Right cardiac atrium (tissue), 5 donors: Measurements from ENCODE around the gene TMEM179. TPM values are rescaled to one million over a fixed set of nuclear protein-coding genes. Genes with fewer than 3 reads are reported as not detected.
"Not testable (repeated sequence)": the region's sequence is repeated elsewhere in the genome, so short reads cannot be mapped to it uniquely, and the experiment has no call there.

ENCODE experiments used
- ATAC-seq, 2 donors: fragments of 200-7000 bp; cut with Tn5 transposase; one replicate each; pipeline versions ENCODE4 v1.8.0 to v1.9.1; 2020; ENCODE audit warnings: moderate library complexity in 2 of 2, mild to moderate bottlenecking in 1 of 2
- DNase-seq, 3 donors: peaks; one replicate each; pipeline ENCODE4 v3.0.0-alpha.2; 2020
- H3K27ac ChIP-seq: one replicate; pipeline ENCODE4 v1.5.1; 2013; ENCODE audit warnings: mild to moderate bottlenecking, low read length, control low read depth, moderate library complexity
- H3K27me3 ChIP-seq: one replicate; pipeline ENCODE4 v1.6.1; 2013; ENCODE audit not compliant: control insufficient read depth, insufficient read depth
- H3K4me1 ChIP-seq: one replicate; pipeline ENCODE4 v1.6.1; 2013; ENCODE audit warnings: low read length; ENCODE audit not compliant: control insufficient read depth, insufficient read depth
- H3K4me3 ChIP-seq: one replicate; pipeline ENCODE4 v1.5.1; 2013; ENCODE audit warnings: low read length, control low read depth
- H3K9me3 ChIP-seq: one replicate; pipeline ENCODE4 v1.6.1; 2013; ENCODE audit warnings: low read length; ENCODE audit not compliant: control insufficient read depth
- WGBS: extraction: QIAGEN DNeasy Blood & Tissue Kit; methylation state at CpG from one replicate; pipeline ENCODE4 v1.1.7; 2013; 5-methylcytosine and 5-hydroxymethylcytosine counted together
- intact Hi-C, 4 donors: fragments of 100-400 bp; cut with DNase I; formaldehyde crosslinking; loops; one replicate each; pipeline versions ENCODE4 v1.11.0 to v1.14.0; 2022 to 2023
- long read RNA-seq, 4 donors: library from polyadenylated mRNA; unstranded; transcript quantifications; one replicate each; pipeline ENCODE4 v2.0.0, GENCODE V29; 2020 to 2021
- polyA plus RNA-seq: library from polyadenylated mRNA; stranded (reverse); fragments of 200-250 nt; gene quantifications from one replicate; pipeline ENCODE4 v1.2.3, GENCODE V29; 2013
- total RNA-seq, 4 donors: library from RNA; stranded (reverse); fragmentation: NEBNext Ultra II Directional; extraction: Animal tissue kit (Norgen Biotek cat#: 25700); gene quantifications; one replicate each; pipeline ENCODE4 v1.2.1, GENCODE V29; 2021
- donor health status: healthy with polysubstance abuse.
- donor health status: DM: no; HTN: yes; CAD: no.
- donor health status: DM: no; HTN: no; CAD: no.
- donor health status: DM: no; HTN: yes; CAD: no; lungs with severe emphysema.
- donor health status: DM: yes; HTN: yes; CAD: no.

Gene TMEM179
- total RNA-seq (1 to 10 TPM in 2 of 4 donors, under 1 TPM in 2; 0.57 to 2.2 (median 0.94) TPM), polyA plus RNA-seq (1.4 TPM)
- long read RNA-seq, donor 1, partial matches to known transcripts, result 0 of 4 reads
- long read RNA-seq, donor 1, other reads (novel, unspliced or antisense), result 1 of 4 reads
- long read RNA-seq, donor 2, partial matches to known transcripts, result 0 of 4 reads
- long read RNA-seq, donor 2, other reads (novel, unspliced or antisense), result 0 of 4 reads
- long read RNA-seq, donor 3, partial matches to known transcripts, result 0 of 4 reads
- long read RNA-seq, donor 3, other reads (novel, unspliced or antisense), result 0 of 4 reads
- long read RNA-seq, donor 4, partial matches to known transcripts, result 0 of 4 reads
- long read RNA-seq, donor 4, other reads (novel, unspliced or antisense), result 0 of 4 reads

- peak within 1 kb of the TSS; percentile 17 for H3K4me3 ChIP-seq
Observed at GRCh38 chr14:104604458-104605449, at the start of gene TMEM179. TMEM179 (minus strand) TSS chr14:104604772; CDS start chr14:104604741, 31 bp downstream.

DNA sequence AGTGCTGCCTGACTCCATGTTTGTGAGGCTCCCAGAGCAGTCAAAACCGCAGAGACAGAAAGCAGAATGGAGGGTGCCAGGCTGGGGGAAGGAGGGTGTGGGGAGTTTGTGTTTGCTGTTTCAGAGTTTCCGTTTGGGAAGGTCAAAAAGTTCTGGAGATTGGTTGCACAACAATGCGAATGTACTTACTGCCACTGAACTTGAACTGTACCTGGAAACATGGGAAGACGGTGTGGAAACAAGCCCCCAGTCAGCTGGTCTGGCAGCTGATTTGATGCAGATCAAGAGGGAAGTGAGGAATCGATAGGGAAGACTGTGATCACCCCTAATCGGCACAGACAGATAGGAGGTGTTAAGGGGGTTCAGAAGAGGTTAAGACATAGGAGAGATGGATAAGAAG, 49.5 kb upstream of the TMEM179 start:
- DNase-seq (no peak), ATAC-seq (no peak)
- WGBS, result 93% methylated on average over 6 of the region's 6 CpGs
- no peak overlapping the region for H3K27ac ChIP-seq
- no peaks in the 10 kb centered on the region for H3K9me3 ChIP-seq
- intact Hi-C loops, result loop anchor here in 3 of 4 donors (5.0 kb wide), 1 partner anchor 53 kb away; no protein-coding TSS in a partner anchor
- no peaks in the 10 kb centered on the region for H3K4me1 ChIP-seq
- H3K27me3 ChIP-seq, result no peaks in the 10 kb centered on the region
- no peak overlapping the region for H3K4me3 ChIP-seq

More at GRCh38 chr14:104604458-104605449, at the start of gene TMEM179:
- Histone ChIP-seq H3K27me3 (no peaks in the 10 kb centered on the region), H3K27ac (no peak within 1 kb of the TSS), H3K4me1 (no peaks in the 10 kb centered on the region), H3K9me3 (no peaks in the 10 kb centered on the region)
- WGBS, result 6% methylated on average over 91 of the region's 91 CpGs
- intact Hi-C loops, result no loop called here
- ATAC-seq (peak; percentile 55 to 67), DNase-seq (peak in 2 of 3 donors; percentile 55 to 69)

DNA sequence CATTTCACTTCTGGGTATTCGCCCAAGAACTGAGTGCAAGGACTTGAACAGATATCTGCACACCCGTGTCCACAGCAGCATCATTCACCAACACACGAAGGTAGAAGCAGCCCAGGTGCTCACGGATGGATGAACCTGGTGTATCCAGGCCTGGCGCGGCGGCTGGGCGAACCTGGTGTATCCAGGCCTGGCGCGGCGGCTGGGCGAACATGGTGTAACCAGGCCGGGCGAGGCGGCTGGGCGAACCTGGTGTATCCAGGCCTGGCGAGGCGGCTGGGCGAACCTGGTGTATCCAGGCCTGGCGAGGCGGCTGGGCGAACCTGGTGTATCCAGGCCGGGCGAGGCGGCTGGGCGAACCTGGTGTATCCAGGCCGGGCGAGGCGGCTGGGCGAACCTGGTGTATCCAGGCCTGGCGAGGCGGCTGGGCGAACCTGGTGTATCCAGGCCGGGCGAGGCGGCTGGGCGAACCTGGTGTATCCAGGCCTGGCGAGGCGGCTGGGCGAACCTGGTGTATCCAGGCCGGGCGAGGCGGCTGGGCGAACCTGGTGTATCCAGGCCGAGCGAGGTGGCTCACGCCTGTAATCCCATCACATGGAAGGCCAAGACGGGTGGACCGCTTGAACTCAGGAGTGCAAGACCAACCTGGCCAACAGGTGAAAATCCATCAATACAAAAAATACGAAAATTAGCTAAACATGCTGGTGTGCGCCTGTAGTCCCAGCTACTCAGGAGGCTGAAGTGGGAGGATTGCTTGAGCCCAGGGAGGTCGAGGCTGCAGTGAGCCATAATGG, 48.8 kb upstream of the TMEM179 start:
- ATAC-seq, H3K4me1 ChIP-seq, H3K27me3 ChIP-seq, H3K27ac ChIP-seq, H3K9me3 ChIP-seq, H3K4me3 ChIP-seq: not testable (repeated sequence)
- 95% methylated on average over 52 of the region's 52 CpGs for WGBS
- intact Hi-C loops, result loop anchor here in 3 of 4 donors (5.0 kb wide), 1 partner anchor 54 kb away; no protein-coding TSS in a partner anchor
- DNase-seq, result peak in 1 of 3 donors; percentile 36

DNA sequence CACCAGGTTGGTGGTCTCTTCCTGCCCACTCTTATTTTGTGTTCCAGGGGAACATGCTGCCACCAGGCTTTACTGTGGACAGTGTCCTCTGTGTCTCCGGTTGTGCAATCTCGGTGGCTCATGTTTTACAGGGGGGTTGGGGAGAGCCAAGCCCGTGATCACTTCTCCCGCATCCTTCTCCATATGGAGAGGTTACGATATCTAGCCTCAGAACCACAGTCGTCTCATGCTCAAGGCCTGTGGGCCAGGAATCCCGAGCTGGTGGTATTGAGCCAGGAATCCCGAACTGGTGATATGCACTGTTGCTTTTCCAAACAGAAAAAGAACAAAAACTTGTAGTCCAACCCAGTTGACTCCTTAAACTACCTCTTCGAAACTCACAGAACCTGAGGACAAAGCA, 47.8 kb upstream of the TMEM179 start:
- ATAC-seq, result no peak

GRCh38 chr14:104651876-104652260, 47.3 kb upstream of the TMEM179 start:
- DNase-seq (peak in 1 of 3 donors; percentile 47), ATAC-seq (no peak)
- Histone ChIP-seq H3K4me1 (no peaks in the 10 kb centered on the region), H3K27me3 (no peaks in the 10 kb centered on the region), H3K4me3 (no peak overlapping the region), H3K9me3 (no peaks in the 10 kb centered on the region), H3K27ac (no peak overlapping the region)
- 82% methylated on average over 20 of the region's 20 CpGs for WGBS
- intact Hi-C loops, result loop anchor here (2.0 to 5.0 kb wide), 2 partner anchors 55 to 57 kb away; no protein-coding TSS in a partner anchor

More for the DNA sequence above, 47.8 kb upstream of the TMEM179 start:
- H3K27ac ChIP-seq, result no peak overlapping the region
- no peaks in the 10 kb centered on the region for H3K4me1 ChIP-seq
- 95% methylated on average over 9 of the region's 9 CpGs for WGBS
- H3K4me3 ChIP-seq, result no peak overlapping the region
- DNase-seq, result no peak
- no peaks in the 10 kb centered on the region for H3K9me3 ChIP-seq
- H3K27me3 ChIP-seq, result no peaks in the 10 kb centered on the region
- intact Hi-C loops, result loop anchor here in 3 of 4 donors (5.0 kb wide), 1 partner anchor 55 kb away; no protein-coding TSS in a partner anchor

DNA sequence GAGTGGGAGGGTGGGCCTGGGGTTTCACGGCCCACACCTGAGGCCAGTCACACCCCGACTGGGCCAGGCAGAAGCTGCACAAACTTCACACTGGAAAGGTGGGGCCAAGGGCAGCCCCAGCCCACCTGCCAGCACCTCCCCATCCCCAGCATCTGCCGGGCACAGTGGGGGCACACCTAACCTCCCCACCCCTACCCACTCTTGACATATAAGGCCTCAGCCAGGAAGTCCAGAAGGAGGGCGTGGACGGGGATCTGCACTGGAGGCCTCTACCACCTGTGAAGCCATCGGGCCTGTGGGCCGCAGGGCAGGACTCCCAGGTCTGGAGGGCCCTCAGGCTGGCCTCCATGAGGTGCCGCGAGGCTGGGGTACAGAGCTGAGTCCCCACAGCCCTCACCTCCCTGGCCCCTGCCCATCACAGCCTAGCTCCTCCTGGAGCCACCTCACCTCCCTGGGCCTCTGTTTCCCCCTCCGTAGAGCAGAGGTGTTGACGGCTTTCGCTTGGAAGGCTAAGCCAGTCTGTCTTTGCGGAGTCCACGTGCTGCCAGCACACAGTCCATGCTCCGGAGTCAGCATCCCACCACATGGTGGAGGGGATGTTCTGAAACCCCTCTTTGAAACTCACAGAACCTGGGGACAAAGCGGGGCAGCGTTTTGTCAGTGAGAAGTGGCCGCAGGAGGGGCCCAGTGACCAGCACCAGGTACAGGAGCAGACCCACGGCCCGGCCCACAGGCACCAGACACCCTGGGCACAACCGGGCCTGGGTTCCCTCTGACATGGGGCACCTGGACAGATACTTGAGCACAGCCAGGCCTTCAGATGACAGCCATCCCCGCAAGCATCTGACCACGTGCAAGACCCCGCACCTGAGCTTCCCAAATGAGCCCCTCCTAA, 46.7 kb upstream of the TMEM179 start:
- H3K4me1 ChIP-seq, result no peaks in the 10 kb centered on the region
- peak in 1 of 3 donors; percentile 25 for DNase-seq
- peak; percentile 17 to 39 for ATAC-seq
- 91% methylated on average over 24 of the region's 24 CpGs for WGBS
- H3K9me3 ChIP-seq, result no peaks in the 10 kb centered on the region
- H3K4me3 ChIP-seq, result no peak overlapping the region
- intact Hi-C loops, result loop anchor here (2.0 to 5.0 kb wide), 2 partner anchors 56 to 58 kb away; no protein-coding TSS in a partner anchor
- H3K27me3 ChIP-seq, result no peaks in the 10 kb centered on the region
- H3K27ac ChIP-seq, result no peak overlapping the region

DNA sequence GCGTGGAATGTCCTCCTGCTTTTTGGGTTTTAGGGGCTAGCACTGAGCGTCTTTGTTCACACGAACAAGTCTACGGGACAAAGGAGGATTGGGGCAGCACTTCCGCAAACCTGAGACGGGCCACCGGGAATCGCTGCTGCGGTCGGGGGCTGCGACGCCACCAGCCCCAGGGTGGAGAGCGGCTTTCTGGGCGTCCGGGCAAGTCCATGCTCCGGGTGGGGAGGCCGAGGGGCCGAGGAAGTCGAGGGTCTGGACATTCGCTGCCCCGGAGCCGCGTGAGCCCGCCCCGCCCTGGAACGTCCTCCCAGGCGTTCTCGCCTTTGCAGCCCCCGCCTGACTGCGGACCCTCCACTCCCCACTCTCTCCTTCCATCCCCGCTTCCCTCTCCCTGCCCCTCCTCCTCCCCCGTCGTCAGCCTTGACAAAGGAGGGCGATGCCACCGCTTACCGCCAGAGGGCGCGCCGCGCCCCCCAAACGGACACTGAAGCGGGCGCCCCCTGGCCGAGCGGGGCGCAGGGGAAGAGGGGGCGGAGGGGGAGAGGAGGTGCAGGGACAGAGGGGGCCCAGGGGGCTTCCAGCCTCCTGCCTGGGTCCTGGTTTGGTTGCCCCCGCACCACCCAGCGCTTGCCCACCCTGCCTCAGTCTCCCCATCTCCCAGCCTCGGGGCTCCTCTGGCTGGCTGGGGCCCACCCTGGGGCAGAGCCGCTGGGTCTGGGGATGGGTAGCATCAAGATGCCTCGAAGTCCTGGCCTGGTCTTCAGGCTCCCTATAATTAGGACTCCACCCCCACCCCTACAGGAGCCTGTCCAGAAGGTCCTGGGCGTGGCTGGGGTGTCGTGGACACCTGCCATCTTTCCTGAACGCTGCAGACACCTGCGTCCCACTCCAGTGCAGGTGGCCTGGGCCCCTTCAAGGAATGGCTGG, 45.7 kb upstream of the TMEM179 start:
- DNase-seq (peak; percentile 66 to 90 (median 89)), ATAC-seq (peak; percentile 80 to 86)
- H3K27me3 ChIP-seq, result no peaks in the 10 kb centered on the region
- H3K4me1 ChIP-seq, result no peaks in the 10 kb centered on the region
- H3K27ac ChIP-seq, result no peak overlapping the region
- peak overlapping the region; percentile 55 for H3K4me3 ChIP-seq
- intact Hi-C loops, result loop anchor here (2.0 to 5.0 kb wide), 2 partner anchors 57 to 58 kb away; no protein-coding TSS in a partner anchor
- 7% methylated on average over 56 of the region's 56 CpGs for WGBS
- no peaks in the 10 kb centered on the region for H3K9me3 ChIP-seq

- Histone ChIP-seq H3K27ac (no peak overlapping the region), H3K9me3 (no peaks in the 10 kb centered on the region), H3K4me3 (no peak overlapping the region), H3K4me1 (no peaks in the 10 kb centered on the region), H3K27me3 (no peaks in the 10 kb centered on the region)
- DNase-seq, result no peak
- intact Hi-C loops, result loop anchor here in 1 of 4 donors (10.0 kb wide), 1 partner anchor 513 kb away; the partner anchor contains the start of gene KIF26A
- ATAC-seq, result no peak
- 69% methylated on average over 6 of the region's 6 CpGs for WGBS
Observed at GRCh38 chr14:104647467-104648043, 43.0 kb upstream of the TMEM179 start.
